ENCODE results near the gene ANKS3.
A peak's percentile ranks its signal among the peaks of the same experiment; 100 is the strongest.

The ANKS3 gene, protein sequence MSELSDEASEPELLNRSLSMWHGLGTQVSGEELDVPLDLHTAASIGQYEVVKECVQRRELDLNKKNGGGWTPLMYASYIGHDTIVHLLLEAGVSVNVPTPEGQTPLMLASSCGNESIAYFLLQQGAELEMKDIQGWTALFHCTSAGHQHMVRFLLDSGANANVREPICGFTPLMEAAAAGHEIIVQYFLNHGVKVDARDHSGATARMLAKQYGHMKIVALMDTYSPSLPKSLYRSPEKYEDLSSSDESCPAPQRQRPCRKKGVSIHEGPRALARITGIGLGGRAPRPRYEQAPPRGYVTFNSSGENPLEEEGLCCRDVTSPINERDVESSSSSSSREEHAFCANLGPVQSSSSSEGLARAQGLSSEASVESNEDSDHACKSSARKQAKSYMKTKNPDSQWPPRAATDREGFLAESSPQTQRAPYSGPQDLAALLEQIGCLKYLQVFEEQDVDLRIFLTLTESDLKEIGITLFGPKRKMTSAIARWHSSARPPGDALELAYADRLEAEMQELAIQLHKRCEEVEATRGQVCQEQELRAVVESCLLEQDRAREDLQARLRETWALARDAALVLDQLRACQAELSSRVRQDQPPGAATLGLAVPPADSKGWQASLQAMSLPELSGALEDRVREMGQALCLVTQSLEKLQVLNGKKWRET

DNA sequence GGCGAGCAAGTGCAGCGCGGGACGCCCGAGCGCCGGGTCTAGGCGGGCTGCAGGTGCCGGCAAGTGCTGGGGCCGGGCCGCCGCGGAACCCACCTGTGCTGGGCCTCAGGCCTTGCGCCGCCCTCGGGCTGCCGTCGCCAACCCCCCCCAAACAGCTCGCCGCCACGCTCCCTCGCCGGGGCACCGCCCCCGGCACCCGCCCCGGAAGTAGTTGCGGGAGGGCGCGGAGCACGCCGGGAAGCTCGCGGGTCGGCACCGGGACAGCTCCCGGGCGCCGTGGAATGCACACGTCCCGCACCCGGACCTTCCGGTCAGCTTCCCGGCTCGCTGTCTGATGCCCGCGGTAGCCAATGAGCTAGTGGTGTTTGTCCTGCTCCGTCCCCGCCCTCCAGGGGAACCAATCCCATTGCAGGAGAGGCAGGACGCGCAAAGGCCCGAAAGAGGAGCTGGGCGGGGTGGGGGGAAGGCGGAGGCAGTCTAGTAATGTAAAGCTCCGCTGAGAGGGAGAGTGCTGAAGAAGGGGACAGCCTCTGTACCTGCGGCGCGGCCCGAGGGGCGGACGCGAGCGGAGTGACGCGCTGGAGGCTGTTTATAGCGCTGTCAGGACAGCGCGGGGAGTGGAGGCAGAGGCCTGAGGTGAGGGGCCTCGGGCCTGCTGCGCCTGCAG, at the start of gene ANKS3, which contains the start of gene DNAAF8:
TSS of gene ANKS3 (minus strand) at position 209 of the 667 bp plus-strand sequence. CDS start 4,122 bp downstream, outside the sequence.
TSS of gene DNAAF8 (plus strand) at position 475 of the 667 bp plus-strand sequence. CDS start 1,978 bp downstream, outside the sequence.
- peak; percentile 75 to 81 for DNase-seq (ENCODE audit: low read depth in 2 of 2)

DNA sequence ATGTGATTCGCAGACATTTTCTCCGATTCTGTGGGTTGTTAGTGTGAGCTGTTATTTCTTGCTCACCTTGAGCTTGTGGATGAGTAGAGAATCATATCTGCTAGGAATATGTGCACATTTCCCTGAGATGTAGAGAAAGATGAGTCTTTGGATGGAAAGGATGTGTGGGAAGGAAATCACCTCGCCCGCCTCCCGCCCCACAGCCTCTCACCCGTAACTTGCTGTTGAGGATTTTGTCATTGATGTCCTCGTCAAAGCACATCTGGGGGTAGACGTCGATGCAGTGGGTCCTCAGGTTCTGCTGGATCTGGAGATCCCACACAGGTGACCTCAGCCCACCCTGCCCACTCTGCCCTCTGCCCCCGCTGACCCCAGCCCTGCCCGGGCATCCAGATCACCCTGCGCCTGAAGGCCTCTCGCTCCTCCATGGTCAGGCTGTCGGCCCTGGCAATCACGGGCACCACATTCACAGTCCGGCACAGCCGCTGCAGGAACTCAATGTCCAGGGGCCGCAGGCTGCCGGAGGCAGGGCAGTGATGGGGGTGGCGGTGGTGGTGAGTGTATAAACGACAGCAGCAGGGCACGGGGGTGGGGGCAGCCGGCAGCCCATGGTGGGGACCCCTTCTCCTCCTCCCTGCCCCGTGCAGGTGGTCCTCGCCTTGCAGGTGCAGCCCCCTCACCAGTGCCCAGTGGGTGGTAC, 49.3 kb upstream of the ANKS3 start:
- DNase-seq (ENCODE audit: low read depth in 2 of 2), result no peak

DNA sequence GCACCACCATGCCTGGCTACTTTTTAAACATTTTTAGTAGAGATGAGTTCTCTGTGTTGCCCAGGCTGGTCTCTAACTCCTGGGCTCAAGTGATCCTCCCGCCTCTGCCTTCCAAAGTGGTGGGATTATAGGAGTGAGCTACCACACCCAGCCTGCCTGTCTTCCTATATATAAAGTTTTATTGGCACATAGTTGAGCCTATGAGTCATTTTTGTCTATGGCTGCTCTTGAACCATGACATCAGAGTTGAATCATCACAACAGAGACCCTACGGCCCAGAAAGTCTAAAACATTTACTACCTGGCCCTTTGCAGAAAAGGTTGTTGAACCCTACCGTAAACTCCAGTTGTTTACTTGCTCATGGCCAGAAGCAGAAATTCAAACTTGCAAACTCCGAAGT, 46.2 kb upstream of the ANKS3 start:
- DNase-seq (ENCODE audit: low read depth in 2 of 2), result no peak

DNA sequence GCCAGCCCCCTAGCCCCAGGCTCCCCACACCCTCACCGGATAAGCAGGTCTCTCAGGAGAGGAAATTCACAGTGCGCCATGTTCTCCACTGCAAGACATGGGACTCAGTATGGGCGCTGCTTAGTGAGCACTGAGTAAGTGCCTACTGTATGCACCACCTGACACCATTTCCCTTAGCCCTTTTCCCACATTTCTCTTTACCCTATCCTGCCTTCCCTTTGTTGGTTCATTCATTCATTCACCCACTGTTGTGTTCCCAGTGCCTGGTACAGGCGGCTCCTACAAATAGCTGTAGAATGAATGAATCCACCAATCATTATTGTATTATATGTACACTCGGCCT, 44.0 kb upstream of the ANKS3 start:
- DNase-seq (ENCODE audit: low read depth in 2 of 2), result no peak

DNA sequence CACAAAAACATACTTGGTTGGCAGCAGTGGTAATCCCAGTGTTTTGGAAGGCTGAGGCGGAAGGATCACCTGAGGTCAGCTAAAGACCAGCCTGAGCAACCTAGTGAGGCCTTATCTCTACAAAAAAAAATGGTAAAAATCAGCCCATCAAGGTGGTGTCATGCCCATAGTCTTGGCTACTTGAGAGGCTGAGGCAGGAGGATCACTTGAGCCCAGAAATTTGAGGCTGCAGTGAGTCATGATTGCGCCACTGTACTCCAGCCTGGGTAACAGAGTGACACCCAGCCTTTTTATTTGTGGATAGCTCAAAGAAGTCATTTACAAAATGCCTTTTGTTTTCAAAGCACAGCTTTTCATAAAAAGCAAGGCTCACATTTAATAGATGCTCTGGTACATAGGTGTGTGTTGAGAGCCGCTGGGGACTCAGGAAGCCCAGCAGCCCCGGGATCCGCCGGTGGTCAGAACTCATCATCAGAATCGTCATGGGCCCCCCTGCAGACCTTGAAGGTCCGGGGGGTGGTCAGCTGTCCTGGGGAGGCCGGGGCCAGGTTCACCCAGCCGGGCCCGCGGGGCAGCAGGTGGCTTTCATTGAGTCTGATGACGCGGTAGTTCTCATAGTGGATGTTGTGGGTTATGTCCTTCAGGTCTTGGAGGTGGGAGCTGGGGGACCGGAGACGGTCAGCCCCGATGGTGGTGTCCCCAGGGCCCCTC, 43.4 kb upstream of the ANKS3 start:
- no peak for DNase-seq (ENCODE audit: low read depth in 2 of 2)

DNA sequence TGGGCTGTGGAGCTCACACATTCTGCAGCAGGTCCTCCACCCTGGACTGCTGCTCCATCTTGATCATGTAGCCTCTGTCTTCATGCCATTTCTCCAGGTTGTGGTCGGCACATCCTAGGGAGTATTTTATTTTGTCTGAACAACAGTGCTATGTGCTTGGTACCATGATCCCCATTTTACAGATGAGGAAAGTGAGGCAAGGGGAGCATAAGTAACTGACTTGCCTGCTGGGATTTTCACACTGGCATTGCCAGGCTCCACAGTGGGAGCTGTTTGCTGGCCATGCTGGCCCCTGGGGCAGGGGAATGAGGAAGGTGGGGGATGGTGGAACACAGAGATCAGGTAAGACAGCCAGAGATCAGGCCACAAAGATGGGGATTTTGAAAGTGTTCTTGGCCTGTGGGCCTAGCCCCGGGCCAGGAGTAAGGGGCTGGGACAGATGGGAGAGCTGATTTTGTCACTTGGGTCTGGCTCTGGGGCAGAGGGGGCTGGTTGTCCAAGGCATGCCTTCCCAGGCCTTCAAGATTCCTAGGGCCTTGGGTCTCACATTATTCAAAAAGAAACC, 42.2 kb upstream of the ANKS3 start:
- DNase-seq (ENCODE audit: low read depth in 2 of 2), result no peak

DNA sequence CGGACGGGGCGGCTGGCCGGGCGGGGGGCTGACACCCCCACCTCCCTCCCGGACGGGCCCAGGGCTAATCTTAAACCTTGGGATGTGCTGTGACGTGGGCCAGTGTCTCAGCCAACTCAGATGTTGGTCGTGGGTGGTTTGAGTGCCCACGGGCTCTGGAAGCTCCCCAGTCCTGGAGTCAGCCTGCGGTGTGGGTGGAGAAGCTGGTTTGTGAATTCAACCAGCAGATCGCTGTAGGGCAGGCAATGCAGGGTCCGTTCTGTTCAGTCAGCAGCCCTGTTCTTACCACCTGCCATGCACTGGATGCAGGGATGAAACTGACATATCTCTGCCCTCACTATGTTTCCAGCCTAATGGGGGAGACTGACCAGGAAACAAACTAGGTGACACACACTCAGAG, 40.9 kb upstream of the ANKS3 start:
- DNase-seq (ENCODE audit: low read depth in 2 of 2), result no peak

DNA sequence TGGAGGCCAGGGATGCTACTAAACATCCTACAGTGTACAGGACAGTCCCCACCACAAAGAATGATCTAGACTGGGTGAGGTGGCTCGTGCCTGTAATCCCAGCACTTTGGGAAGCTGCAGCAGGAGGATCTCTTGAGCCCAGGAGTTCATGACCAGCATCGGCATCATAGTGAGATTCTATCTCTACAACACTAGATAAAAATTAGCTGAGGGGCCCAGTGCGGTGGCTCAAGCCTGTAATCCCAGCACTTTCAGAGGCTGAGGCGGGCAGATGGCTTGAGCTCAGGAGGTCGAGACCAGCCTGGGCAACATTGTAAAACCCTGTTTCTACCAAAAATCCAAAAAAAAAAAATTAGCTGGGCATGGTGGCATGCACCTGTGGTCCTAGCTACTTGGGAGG, 38.3 kb upstream of the ANKS3 start:
- no peak for DNase-seq (ENCODE audit: low read depth in 2 of 2)

DNA sequence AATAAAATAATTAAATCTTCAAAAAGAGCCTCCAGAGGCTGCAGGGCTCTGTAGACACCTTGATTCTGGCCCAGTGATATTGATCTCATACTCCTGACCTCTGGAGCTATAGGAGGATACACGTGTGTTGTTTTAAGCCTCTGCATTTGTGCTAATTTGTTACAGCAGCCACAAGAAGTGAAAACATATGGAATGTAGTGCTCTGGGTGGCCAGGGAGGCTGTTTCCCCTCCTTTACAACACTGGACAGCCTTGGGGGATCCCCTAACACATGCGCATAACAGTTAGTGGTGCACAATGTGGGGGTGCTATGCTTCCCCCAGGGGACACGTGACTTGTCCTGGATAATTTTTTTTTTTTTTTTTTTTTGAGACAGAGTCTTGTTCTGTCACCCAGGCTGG, 37.6 kb upstream of the ANKS3 start:
- DNase-seq (ENCODE audit: low read depth in 2 of 2), result no peak

DNA sequence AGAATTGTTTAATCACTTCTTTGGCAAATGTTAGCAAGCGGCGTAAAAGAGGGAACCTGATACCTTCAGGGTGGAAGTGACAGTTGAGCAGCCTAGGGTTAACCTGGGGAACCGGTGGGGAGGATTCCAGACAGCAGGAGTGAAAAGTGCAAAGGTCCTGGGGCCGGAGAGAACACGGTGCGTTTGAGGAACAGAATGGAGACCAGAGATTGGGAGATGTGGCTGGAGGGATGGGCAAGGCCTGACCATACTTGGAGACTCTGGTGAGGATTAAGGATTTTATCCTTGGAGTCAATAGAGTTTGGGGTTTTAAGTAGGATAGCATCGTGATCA, 35.2 kb upstream of the ANKS3 start:
- no peak for DNase-seq (ENCODE audit: low read depth in 2 of 2)

DNA sequence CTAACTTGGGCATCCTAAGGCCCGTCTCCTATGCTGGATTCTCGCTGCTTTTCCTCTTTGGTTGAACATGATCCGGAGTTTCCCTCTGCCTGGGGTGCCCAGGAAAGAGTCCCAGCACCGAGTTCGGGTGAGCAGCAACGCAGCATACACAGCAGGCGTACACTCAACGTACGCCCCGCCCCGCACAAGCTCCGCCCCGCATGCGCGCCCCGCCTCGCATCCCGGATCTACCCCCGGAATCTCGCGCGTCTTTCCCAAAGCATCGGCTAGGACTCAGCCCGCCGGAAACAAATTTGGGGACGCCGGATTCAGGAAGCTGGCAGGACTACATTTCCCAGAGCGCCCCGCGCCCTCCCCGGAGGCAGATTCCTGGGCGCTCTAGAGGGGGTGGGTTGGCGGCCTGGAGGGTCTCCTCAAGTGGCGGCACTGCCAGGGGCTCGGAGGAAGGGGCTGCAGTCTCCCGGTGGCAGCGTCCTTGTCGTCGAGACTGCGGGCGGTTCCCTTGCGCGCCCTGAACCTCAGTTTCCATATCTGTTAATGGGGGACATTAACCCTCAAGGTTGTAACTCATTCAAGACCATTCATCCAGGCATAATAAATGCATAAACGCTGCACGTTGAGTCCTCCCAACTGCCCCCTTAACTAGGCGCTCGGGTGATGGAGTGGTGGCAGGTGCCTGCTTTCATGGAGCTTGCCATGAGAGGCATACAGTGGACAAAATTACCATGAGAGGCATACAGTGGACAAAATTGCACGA, 34.7 kb upstream of the ANKS3 start:
- DNase-seq (ENCODE audit: low read depth in 2 of 2), result peak; percentile 82 to 89

DNA sequence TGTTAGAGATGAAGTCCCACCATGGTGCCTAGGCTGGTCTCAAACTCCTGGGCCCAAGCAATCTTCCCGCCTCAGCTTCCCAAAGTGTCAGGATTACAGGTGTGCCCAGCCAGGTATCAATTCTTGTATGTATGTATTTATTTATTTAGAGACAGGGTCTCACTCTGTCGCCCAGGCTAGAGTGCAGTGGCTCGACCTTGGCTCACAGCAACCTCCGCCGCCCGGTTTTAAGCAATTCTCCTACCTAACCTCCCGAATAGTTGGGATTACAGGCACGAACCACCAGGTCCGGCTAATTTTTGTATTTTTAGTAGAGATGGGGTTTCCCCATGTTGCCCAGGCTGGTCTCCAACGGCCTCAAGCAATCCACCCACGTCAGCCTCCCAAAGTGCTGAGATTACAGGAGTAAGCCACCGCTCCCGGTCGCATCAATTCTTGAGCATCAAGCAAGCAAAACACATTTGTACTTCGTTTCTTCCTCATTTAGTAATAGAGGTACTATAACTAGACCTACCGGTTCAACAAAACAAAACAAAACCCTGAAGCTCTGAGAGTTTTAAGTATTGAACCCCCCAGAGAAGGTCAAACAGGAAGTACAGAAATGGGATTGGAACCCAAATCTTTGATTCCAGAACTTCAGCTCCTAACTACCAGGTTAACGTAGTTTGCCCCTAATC, 33.9 kb upstream of the ANKS3 start:
- DNase-seq (ENCODE audit: low read depth in 2 of 2), result no peak

DNA sequence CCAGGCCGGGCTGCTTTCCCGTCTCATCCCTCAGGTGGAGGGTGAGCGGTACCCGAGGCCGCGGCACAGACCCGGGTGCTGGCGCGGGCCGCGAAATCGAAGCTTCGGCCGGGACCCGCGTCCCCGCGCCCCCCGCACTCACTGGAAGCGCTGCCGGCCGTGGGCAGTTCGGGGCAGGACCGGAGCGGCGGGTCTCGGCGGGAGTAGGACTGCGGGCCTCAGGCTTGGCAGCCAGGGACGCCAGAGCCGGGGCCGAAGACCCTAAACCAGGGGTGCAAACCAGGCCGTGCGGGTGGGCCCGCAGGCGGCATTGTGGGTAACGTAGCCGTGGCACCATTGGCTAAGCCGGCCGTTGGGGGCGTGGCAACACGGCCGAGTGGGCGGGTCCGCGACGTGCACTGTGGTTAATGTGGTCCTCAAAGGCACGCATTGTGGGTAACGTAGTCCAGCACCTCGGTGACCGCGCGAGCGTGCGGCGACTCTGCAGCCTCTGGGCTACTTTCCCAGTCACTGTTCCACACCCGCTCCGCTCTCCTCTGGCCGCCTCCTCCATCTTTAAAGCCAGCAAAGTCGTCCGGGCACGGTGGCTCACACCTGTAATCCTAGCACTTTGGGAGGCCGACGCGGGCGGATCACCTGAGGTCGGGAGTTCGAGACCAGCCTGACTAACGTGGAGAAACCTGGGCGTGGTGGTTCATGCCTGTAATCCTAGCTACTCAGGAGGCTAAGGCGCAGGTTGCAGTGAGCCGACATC, 33.0 kb upstream of the ANKS3 start, which contains the start of gene ZNF500:
TSS of gene ZNF500 (minus strand) at position 288 of the 754 bp plus-strand sequence. CDS start 1,184 bp downstream, outside the sequence.
- peak; percentile 92 to 95 for DNase-seq (ENCODE audit: low read depth in 2 of 2)

DNA sequence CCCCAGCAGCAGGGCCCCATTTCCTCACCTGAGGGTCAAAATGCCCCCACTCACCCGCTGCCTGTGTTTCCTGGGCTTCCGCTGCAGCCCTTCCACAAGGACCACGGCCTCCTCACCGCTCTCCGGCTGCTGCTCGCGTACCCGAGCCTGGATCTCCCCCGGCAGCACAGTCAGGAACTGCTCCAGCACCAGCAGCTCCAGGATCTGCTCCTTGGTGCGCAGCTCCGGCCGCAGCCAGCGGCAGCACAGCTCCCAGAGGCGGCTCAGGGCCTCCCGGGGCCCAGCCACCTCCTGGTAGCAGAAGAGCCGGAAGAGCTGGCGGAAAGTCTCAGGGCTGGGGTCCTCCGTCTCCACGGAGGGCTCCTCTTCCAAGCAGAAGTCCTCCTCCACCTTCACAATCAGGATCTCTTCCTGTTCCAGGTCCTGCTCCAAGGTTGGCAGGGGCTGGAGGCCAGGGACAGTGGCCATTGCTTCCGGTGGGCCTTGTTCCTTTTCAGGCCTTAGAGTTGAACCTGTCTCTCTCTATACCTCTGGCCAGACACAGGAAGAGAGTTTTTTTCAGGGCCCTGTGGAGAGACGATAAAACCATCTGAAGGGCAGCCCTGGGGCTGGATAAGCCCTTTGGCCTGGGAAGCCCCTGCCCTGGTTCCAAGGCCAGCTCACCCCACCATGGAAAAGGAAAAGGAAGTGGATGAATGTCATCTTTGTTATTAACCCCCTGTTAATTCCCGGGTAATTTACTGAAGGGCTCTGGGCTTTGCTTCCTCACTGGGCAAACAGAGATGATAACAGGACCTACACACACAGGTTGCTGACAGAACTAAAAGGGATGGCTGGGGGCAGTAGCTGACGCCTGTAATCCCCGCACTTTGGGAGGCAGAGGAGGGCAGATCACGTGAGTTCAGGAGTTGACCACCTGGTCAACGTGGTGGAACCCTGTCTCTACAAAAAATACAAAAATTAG, 31.7 kb upstream of the ANKS3 start:
- DNase-seq (ENCODE audit: low read depth in 2 of 2), result no peak

DNA sequence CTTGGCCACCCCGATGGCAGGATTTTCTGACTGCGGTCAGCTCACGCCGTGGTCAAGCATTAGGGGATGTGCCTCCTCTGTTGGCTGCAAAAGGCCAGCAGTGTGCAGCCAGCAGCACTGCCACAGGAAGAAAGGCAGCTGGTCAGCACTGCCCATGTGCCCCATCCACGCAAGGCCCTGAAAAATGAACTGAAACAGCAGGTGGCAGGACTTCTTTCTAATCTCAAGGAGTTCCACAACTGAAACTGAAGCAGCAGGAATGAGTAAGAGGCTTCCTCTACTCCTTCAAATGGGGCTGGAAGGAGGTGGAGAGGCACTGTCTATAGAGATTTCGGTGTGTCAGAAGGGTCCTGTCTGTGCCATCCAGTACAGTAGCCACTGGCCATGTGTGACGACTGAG, 29.7 kb upstream of the ANKS3 start:
- DNase-seq (ENCODE audit: low read depth in 2 of 2), result no peak

DNA sequence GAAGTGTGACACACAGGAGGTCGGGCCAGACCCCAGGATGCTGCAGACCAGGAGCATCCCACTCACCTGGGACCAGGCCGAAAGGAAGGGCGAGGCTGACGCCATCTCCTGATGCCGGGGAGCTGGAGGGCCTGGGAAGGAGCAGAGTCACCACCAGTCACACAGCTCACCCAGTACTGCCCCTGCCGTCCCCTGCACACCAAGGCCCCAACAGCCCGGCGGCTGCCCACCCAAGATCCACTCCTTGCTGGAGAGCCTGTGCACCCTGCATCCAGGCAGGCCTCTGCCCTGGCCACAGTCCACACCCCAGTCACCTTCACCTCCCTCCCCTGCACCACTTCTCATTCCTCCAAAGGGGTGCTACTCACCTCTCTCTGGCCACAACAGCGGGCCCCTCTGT, 28.1 kb upstream of the ANKS3 start:
- no peak for DNase-seq (ENCODE audit: low read depth in 2 of 2)

DNA sequence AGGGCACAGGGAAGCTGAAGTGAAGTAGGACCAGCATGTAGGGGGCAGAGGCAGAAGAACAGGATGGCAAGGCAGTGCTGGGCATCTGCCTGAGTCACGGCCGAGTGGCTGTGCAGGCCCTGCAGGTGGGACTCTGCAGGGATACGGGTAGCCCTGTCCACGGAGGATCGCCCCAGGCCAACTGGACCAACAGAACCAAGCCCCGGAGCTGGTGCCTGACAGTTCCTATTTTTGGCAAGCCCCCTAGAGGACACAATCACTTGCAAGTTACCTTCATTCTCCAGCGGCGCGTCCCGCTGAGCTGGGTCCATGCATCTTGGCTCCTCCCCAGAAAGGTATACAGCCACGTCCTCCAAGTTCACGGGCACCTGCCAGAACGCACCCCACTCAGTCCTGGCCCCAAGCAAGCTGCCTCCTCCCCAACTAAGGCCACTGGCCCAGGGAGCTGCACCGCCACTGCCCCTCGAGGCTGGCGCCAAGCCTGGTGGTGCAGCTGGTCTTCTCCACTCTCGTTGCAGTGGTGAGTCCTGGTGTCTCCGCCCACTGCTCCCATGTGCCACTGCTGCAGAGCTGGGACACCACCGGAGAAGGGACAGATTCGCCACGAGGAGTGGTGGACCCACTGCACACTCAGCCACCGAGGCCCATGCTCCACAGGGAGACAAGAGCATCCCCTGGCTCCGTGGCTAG, 26.3 kb upstream of the ANKS3 start:
- DNase-seq (ENCODE audit: low read depth in 2 of 2), result no peak
